ENCODE results near the gene FMNL1.
"Not testable (repeated sequence)": the region's sequence is repeated elsewhere in the genome, so short reads cannot be mapped to it uniquely, and the experiment has no call there.

The FMNL1 gene

GRCh38 chr17:45248132-45248957 is 26.7 kb downstream of the FMNL1 start:
- no peak for TF ChIP-seq CTCF (IDR thresholded peaks at IDR 0.05; ENCODE audit: extremely low read depth, insufficient read depth, missing control alignments)
- in situ Hi-C loops (cut with MboI; ENCODE audit: low pct_unique_long_range_greater_than_20kb, low sequenced_read_pairs, unreplicated experiment) = no loop called here
- peak; percentile 92 for DNase-seq (ENCODE audit: low spot score)

- DNase-seq (ENCODE audit: low spot score) = no peak
- no peak for TF ChIP-seq CTCF (IDR thresholded peaks at IDR 0.05; ENCODE audit: extremely low read depth, insufficient read depth, missing control alignments)
- in situ Hi-C loops (cut with MboI; ENCODE audit: low pct_unique_long_range_greater_than_20kb, low sequenced_read_pairs, unreplicated experiment) = no loop called here
Observed at GRCh38 chr17:45251931-45252330, 30.2 kb downstream of the FMNL1 start.

- in situ Hi-C loops (cut with MboI; ENCODE audit: low pct_unique_long_range_greater_than_20kb, low sequenced_read_pairs, unreplicated experiment); DNase-seq (ENCODE audit: low spot score): not testable (repeated sequence)
Observed at GRCh38 chr17:45253237-45253636, 31.6 kb downstream of the FMNL1 start.

- in situ Hi-C loops (cut with MboI; ENCODE audit: low pct_unique_long_range_greater_than_20kb, low sequenced_read_pairs, unreplicated experiment) = no loop called here
- no peak for TF ChIP-seq CTCF (IDR thresholded peaks at IDR 0.05; ENCODE audit: extremely low read depth, insufficient read depth, missing control alignments)
- DNase-seq (ENCODE audit: low spot score) = no peak
Observed at GRCh38 chr17:45253879-45254278, 32.2 kb downstream of the FMNL1 start.

- in situ Hi-C loops (cut with MboI; ENCODE audit: low pct_unique_long_range_greater_than_20kb, low sequenced_read_pairs, unreplicated experiment) = no loop called here
- no peak for TF ChIP-seq CTCF (IDR thresholded peaks at IDR 0.05; ENCODE audit: extremely low read depth, insufficient read depth, missing control alignments)
- no peak for DNase-seq (ENCODE audit: low spot score)
Observed at GRCh38 chr17:45255358-45255757, 33.7 kb downstream of the FMNL1 start.

- TF ChIP-seq CTCF (IDR thresholded peaks at IDR 0.05; ENCODE audit: extremely low read depth, insufficient read depth, missing control alignments) = peak; percentile 15
- DNase-seq (ENCODE audit: low spot score) = no peak
- in situ Hi-C loops (cut with MboI; ENCODE audit: low pct_unique_long_range_greater_than_20kb, low sequenced_read_pairs, unreplicated experiment) = no loop called here
Observed at GRCh38 chr17:45256114-45256966, 34.7 kb downstream of the FMNL1 start.

- in situ Hi-C loops (cut with MboI; ENCODE audit: low pct_unique_long_range_greater_than_20kb, low sequenced_read_pairs, unreplicated experiment) = no loop called here
- no peak for DNase-seq (ENCODE audit: low spot score)
- TF ChIP-seq CTCF (IDR thresholded peaks at IDR 0.05; ENCODE audit: extremely low read depth, insufficient read depth, missing control alignments) = no peak
Observed at GRCh38 chr17:45257115-45257514, 35.4 kb downstream of the FMNL1 start.

Measured in GM13977 (cell line).